Endothelial cell of umbilical vein (primary cell): ENCODE measurements around the gene KRTAP10-6. TPM values are rescaled to one million over a fixed set of nuclear protein-coding genes. Genes with fewer than 3 reads are reported as not detected.

ENCODE experiments used
- BruUV-seq: library from RNA; stranded (reverse); fragments of 400-500 nt; replicated peaks from 2 replicates; lab custom pipeline; 2021; lab: Mats Ljungman, UMichigan
- CTCF ChIA-PET: fragments of 300-600, 350-600 bp; sonication (Branson Sonifier 250); formaldehyde crosslinking; loops from one replicate; lab custom pipeline; 2021; ENCODE audit warnings: antibody characterized with exemption, inconsistent platforms; lab: Charles Lee
- POLR2A ChIA-PET: fragments of 300-600, 350-600 bp; sonication (Branson Sonifier 250); formaldehyde crosslinking; loops from one replicate; lab custom pipeline; 2021; ENCODE audit warnings: antibody characterized with exemption, inconsistent platforms; lab: Charles Lee
- DNase-seq: peaks from one replicate; pipeline ENCODE4 v3.0.0-alpha.2; 2011; ENCODE audit warnings: low read depth, low spot score
- FAIRE-seq: peaks from 2 replicates; lab custom pipeline; 2011; peaks lifted over from hg19 to GRCh38; lab: Jason Lieb, UNC
- H2AFZ ChIP-seq: 2 replicates; pipeline ENCODE4 v1.6.0; 2012; ENCODE audit warnings: low read depth, low read length, control low read depth, inconsistent platforms
- H3K27ac ChIP-seq: 2 replicates; pipeline ENCODE4 v1.5.1; 2011; ENCODE audit warnings: low read depth, mild to moderate bottlenecking, control low read depth, low read length, moderate library complexity; ENCODE audit not compliant: insufficient read depth
- H3K27me3 ChIP-seq, 2 experiments: 2 replicates each; pipeline versions ENCODE4 v1.6.0 to v1.6.1; 2011; ENCODE audit warnings: low read length in 2 of 2, mixed read lengths in 1 of 2; ENCODE audit not compliant: control insufficient read depth in 2 of 2, insufficient read depth in 2 of 2
- H3K36me3 ChIP-seq, 2 experiments: 2 replicates in 1 of 2; 3 replicates in 1 of 2; pipeline ENCODE4 v1.5.1; 2011; ENCODE audit warnings: low read length in 2 of 2, mild to moderate bottlenecking in 1 of 2, moderate library complexity in 1 of 2; ENCODE audit not compliant: control insufficient read depth in 2 of 2, insufficient read depth in 2 of 2; ENCODE audit errors: extremely low read depth in 1 of 2
- H3K4me1 ChIP-seq: 3 replicates; pipeline ENCODE4 v1.5.1; 2011; ENCODE audit warnings: mild to moderate bottlenecking, low read length; ENCODE audit not compliant: control insufficient read depth, insufficient read depth; ENCODE audit errors: extremely low read depth
- H3K4me2 ChIP-seq: 2 replicates; pipeline ENCODE4 v1.6.1; 2011; ENCODE audit warnings: low read length, control low read depth, mixed read lengths; ENCODE audit not compliant: insufficient read depth
- H3K4me3 ChIP-seq, 3 experiments: fragments of 200-600 bp in 1 of 3; sonication (generic), shearing (Covaris generic) in 1 of 3; replicated peaks in 1 of 3; 2 replicates each; pipeline ENCODE4 v1.5.1; 2011 to 2016; ENCODE audit warnings: control low read depth in 3 of 3, low read length in 3 of 3, mild to moderate bottlenecking in 2 of 3, inconsistent platforms in 1 of 3, low read depth in 1 of 3, moderate library complexity in 1 of 3; ENCODE audit not compliant: insufficient read depth in 1 of 3
- H3K79me2 ChIP-seq: 2 replicates; pipeline ENCODE4 v1.6.0; 2012; ENCODE audit warnings: low read length, inconsistent platforms; ENCODE audit not compliant: control insufficient read depth, insufficient read depth
- H3K9ac ChIP-seq: replicated peaks from 2 replicates; pipeline ENCODE3; 2011; ENCODE audit warnings: low read length, control low read depth; ENCODE audit not compliant: insufficient read depth; ENCODE audit errors: extremely low read depth
- H3K9me1 ChIP-seq: replicated peaks from 3 replicates; pipeline ENCODE4 v1.6.0; 2011; ENCODE audit warnings: mild to moderate bottlenecking, low read length; ENCODE audit not compliant: control insufficient read depth, insufficient read depth; ENCODE audit errors: extremely low read depth
- H3K9me3 ChIP-seq: replicated peaks from 2 replicates; pipeline ENCODE4 v1.5.1; 2012; ENCODE audit warnings: low read length, inconsistent platforms; ENCODE audit not compliant: control insufficient read depth, insufficient read depth
- H4K20me1 ChIP-seq: replicated peaks from 2 replicates; pipeline ENCODE3; 2011; ENCODE audit warnings: mild to moderate bottlenecking, low read length; ENCODE audit not compliant: control insufficient read depth, insufficient read depth; ENCODE audit errors: extremely low read depth
- EZH2 ChIP-seq: IDR thresholded peaks from 2 replicates; pipeline ENCODE4 v1.6.1; 2012; ENCODE audit warnings: borderline replicate concordance, low read depth, mild to moderate bottlenecking, moderate library complexity, low read length, inconsistent platforms; ENCODE audit not compliant: severe bottlenecking
- FOS ChIP-seq: IDR thresholded peaks from 2 replicates; pipeline ENCODE4 v1.6.1; 2011; ENCODE audit warnings: mild to moderate bottlenecking, low read length, moderate library complexity, borderline replicate concordance; ENCODE audit not compliant: insufficient read depth
- GATA2 ChIP-seq: IDR thresholded peaks from 2 replicates; pipeline ENCODE4 v1.7.0; 2011; ENCODE audit warnings: low read depth, mild to moderate bottlenecking, moderate library complexity, mixed read lengths, low read length; ENCODE audit not compliant: insufficient read length, insufficient read depth
- JUN ChIP-seq: IDR thresholded peaks from 2 replicates; pipeline ENCODE4 v1.6.1; 2011; ENCODE audit warnings: borderline replicate concordance, low read depth; ENCODE audit not compliant: insufficient read length, insufficient read depth
- MYC ChIP-seq: IDR thresholded peaks from one replicate; pipeline ENCODE4 v1.6.1; 2011; ENCODE audit warnings: mild to moderate bottlenecking, low read depth, low read length
- POLR2A ChIP-seq: IDR thresholded peaks from 2 replicates; pipeline ENCODE4 v1.6.1; 2012; ENCODE audit warnings: low read depth, mild to moderate bottlenecking, control low read depth, low read length
- POLR2AphosphoS5 ChIP-seq: IDR thresholded peaks from 2 replicates; pipeline ENCODE4 v1.6.1; 2012; ENCODE audit warnings: low read depth, mild to moderate bottlenecking, control low read depth, low read length, moderate library complexity; ENCODE audit not compliant: insufficient read depth
- dilution Hi-C: fragments of 300-500 bp; cut with MboI; formaldehyde crosslinking; loops from one replicate; pipeline ENCODE4 v1.15.0; 2019; ENCODE audit warnings: low sequenced_read_pairs; ENCODE audit not compliant: extremely low pct_ligation_motif_present
- intact Hi-C: fragments of 100-400 bp; cut with micrococcal nuclease; formaldehyde crosslinking; loops from one replicate; pipeline ENCODE4 v1.10.0; 2022
- polyA plus RNA-seq, 4 experiments: library from polyadenylated mRNA; depleted of rRNA in 3 of 4; stranded (reverse) in 3 of 4; unstranded in 1 of 4; fragments of >200 nt; gene quantifications; 2 replicates each; pipeline versions ENCODE4 v1.2.1 to v1.2.3, GENCODE V29; 2011 to 2012; ENCODE audit warnings: missing spikeins in 1 of 4
- total RNA-seq: library from RNA; stranded (reverse); gene quantifications from 2 replicates; pipeline ENCODE4 v1.2.3, GENCODE V29; 2021
- TF ChIP-seq, protein P1 (sequence below), 2 donors: IDR thresholded peaks; 1 replicate in 1 of 2; 2 replicates in 1 of 2; pipeline ENCODE4 v1.5.1; 2011; ENCODE audit warnings: low read length in 2 of 2, mild to moderate bottlenecking in 2 of 2, moderate library complexity in 2 of 2, control low read depth in 1 of 2, inconsistent platforms in 1 of 2, low read depth in 1 of 2; ENCODE audit not compliant: insufficient read depth in 1 of 2; ENCODE audit errors: extremely low read depth in 1 of 2
- TF ChIP-seq, protein P2 (sequence below): IDR thresholded peaks from 2 replicates; pipeline ENCODE4 v1.6.1; 2011; ENCODE audit not compliant: insufficient read depth, insufficient read length

The KRTAP10-6 gene
- total and polyA plus RNA-seq, 2 donors (not counting 3 experiments of a cell fraction or from before 2014, with no cell fraction given): not detected

DNA sequence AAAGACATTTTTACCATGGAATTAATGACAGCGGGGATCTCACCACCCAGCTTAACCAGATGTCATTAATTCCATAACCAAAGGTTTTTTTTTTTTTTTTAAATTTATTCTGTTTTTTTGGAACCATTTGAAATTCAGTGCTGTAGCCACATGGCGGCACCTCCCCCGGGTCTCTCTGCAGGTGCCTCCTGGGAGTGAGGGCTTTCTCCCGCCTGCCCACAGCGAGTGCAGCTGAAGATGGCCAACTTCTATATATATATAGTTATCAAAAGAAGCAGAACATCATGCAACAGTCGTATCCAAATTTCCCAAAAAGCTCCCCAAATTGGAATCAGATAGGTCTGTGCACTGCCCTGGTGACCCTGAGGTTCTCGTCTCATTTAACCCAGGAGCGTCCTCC lies 23.2 kb upstream of the KRTAP10-6 start:
- no peak for DNase-seq
- dilution Hi-C loops: no loop called here

DNA sequence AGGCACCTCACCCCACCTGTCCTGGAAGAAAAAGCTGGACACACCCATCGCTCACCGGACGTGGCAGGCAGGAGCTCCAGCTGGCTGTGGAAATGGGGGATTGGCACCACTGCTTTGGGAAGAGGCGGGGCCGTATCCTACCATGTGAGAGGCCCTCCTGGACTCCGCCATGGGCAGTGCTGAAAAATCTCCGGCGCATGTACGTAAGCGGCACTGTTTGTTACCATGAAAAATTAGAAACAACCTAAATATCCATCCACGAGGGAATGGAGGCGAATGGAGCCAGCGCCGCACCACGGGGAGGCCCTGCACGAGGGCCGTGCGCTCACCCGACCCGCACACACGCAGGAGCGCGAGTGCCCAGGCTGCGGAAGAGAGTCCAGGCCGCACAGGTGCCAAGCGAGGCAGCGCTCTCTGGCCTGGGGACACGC lies 22.7 kb upstream of the KRTAP10-6 start:
- Histone ChIP-seq H3K79me2 (no peaks in the 10 kb centered on the region), H3K4me3 (no peak overlapping the region), H3K4me1 (no peaks in the 10 kb centered on the region), H4K20me1 (no peaks in the 10 kb centered on the region), H3K27me3 (no peaks in the 10 kb centered on the region), H3K9me3 (peaks cover 5% of the 10 kb centered on the region), H3K36me3 (no peaks in the 10 kb centered on the region), H2AFZ (no peak overlapping the region), H3K9me1 (no peaks in the 10 kb centered on the region), H3K9ac (no peak overlapping the region), H3K27ac (no peak overlapping the region), H3K4me2 (no peak overlapping the region)
- no peak for FAIRE-seq
- TF ChIP-seq FOS: no peak
- TF ChIP-seq, protein P1, sequence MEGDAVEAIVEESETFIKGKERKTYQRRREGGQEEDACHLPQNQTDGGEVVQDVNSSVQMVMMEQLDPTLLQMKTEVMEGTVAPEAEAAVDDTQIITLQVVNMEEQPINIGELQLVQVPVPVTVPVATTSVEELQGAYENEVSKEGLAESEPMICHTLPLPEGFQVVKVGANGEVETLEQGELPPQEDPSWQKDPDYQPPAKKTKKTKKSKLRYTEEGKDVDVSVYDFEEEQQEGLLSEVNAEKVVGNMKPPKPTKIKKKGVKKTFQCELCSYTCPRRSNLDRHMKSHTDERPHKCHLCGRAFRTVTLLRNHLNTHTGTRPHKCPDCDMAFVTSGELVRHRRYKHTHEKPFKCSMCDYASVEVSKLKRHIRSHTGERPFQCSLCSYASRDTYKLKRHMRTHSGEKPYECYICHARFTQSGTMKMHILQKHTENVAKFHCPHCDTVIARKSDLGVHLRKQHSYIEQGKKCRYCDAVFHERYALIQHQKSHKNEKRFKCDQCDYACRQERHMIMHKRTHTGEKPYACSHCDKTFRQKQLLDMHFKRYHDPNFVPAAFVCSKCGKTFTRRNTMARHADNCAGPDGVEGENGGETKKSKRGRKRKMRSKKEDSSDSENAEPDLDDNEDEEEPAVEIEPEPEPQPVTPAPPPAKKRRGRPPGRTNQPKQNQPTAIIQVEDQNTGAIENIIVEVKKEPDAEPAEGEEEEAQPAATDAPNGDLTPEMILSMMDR (IDR thresholded peaks at IDR 0.05; ENCODE audit: extremely low read depth in 1 of 2, insufficient read depth in 1 of 2, low read depth in 1 of 2, low read length in 2 of 2): no peak
- TF ChIP-seq POLR2A: no peak
- no peak for TF ChIP-seq MYC
- no peak for TF ChIP-seq GATA2
- no peak for TF ChIP-seq POLR2AphosphoS5
- TF ChIP-seq, protein P2, sequence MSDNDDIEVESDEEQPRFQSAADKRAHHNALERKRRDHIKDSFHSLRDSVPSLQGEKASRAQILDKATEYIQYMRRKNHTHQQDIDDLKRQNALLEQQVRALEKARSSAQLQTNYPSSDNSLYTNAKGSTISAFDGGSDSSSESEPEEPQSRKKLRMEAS: no peak
- no peak for TF ChIP-seq EZH2
- TF ChIP-seq JUN: no peak
- no TSS peak for BruUV-seq
- intact Hi-C loops: no loop called here
- POLR2A ChIA-PET: no interaction called here
- CTCF ChIA-PET: no interaction called here
- no peak for DNase-seq
- dilution Hi-C loops: no loop called here

More for the DNA sequence above, 23.2 kb upstream of the KRTAP10-6 start:
- H3K4me1 ChIP-seq: no peaks in the 10 kb centered on the region
- ChIA-PET CTCF (no interaction called here), POLR2A (no interaction called here)
- no TSS peak for BruUV-seq
- H3K36me3 ChIP-seq: no peaks in the 10 kb centered on the region
- no peak overlapping the region for H3K4me3 ChIP-seq
- H3K27me3 ChIP-seq: no peaks in the 10 kb centered on the region
- peaks cover 5% of the 10 kb centered on the region for H3K9me3 ChIP-seq
- no peaks in the 10 kb centered on the region for H3K9me1 ChIP-seq
- H3K9ac ChIP-seq: no peak overlapping the region
- no peak for FAIRE-seq
- TF ChIP-seq, protein P1 (IDR thresholded peaks at IDR 0.05; ENCODE audit: extremely low read depth in 1 of 2, insufficient read depth in 1 of 2, low read depth in 1 of 2, low read length in 2 of 2): no peak
- TF ChIP-seq, protein P2: no peak
- no peaks in the 10 kb centered on the region for H3K79me2 ChIP-seq
- H3K4me2 ChIP-seq: no peak overlapping the region
- H2AFZ ChIP-seq: no peak overlapping the region
- no peaks in the 10 kb centered on the region for H4K20me1 ChIP-seq
- no peak overlapping the region for H3K27ac ChIP-seq
- intact Hi-C loops: no loop called here
